Thoracic aorta (tissue), 2 donors: Measurements from ENCODE around the gene TRMT11. TPM values are rescaled to one million over a fixed set of nuclear protein-coding genes. Genes with fewer than 3 reads are reported as not detected.
A peak's percentile ranks its signal among the peaks of the same experiment; 100 is the strongest.

Experiments used
- ATAC-seq: fragments of 150-250 bp; one replicate; pipeline ENCODE4 v1.8.0; 2017; ENCODE audit warnings: low read depth; ENCODE audit not compliant: insufficient number of reproducible peaks, low FRiP score
- DNase-seq: peaks from one replicate; pipeline ENCODE4 v3.0.0-alpha.2; 2020; ENCODE audit warnings: low spot score
- H3K27ac ChIP-seq, 2 donors: fragments of 200-600 bp; sonication (generic); 1 replicate in 1 of 2; 2 replicates in 1 of 2; pipeline ENCODE4 v1.5.1; 2016; ENCODE audit warnings: mild to moderate bottlenecking in 2 of 2, moderate library complexity in 2 of 2
- H3K27me3 ChIP-seq: fragments of 200-600 bp; sonication (generic); replicated peaks from 2 replicates; pipeline ENCODE4 v1.6.0; 2016; ENCODE audit warnings: mild to moderate bottlenecking; ENCODE audit not compliant: insufficient read depth
- H3K36me3 ChIP-seq: fragments of 200-600 bp; sonication (generic); one replicate; pipeline ENCODE4 v1.5.1; 2016
- H3K4me1 ChIP-seq, 2 donors: fragments of 200-600 bp; sonication (generic); 1 replicate in 1 of 2; 2 replicates in 1 of 2; pipeline versions ENCODE4 v1.5.1 to v1.6.0; 2016; ENCODE audit warnings: low read depth in 2 of 2, mild to moderate bottlenecking in 1 of 2; ENCODE audit not compliant: control insufficient read depth in 1 of 2
- H3K4me3 ChIP-seq: fragments of 200-600 bp; sonication (generic); 2 replicates; pipeline ENCODE4 v1.5.1; 2016; ENCODE audit warnings: mild to moderate bottlenecking
- H3K9me3 ChIP-seq: fragments of 200-600 bp; sonication (generic); 2 replicates; pipeline ENCODE4 v1.5.1; 2016
- CTCF ChIP-seq: fragments of 200-600 bp; sonication (generic); IDR thresholded peaks from one replicate; pipeline ENCODE4 v1.5.1; 2019; ENCODE audit warnings: antibody characterized with exemption
- total RNA-seq, 2 donors: library from RNA; depleted of rRNA; stranded (reverse); fragments of >200 nt; gene quantifications; one replicate each; pipeline versions ENCODE4 v1.1.0 to v1.2.3, GENCODE V29; 2016

The TRMT11 gene
- total RNA-seq, 2 donors from 2014 or later: 33.6 to 54.0 TPM

- Histone ChIP-seq H3K36me3 (no peaks in the 10 kb centered on the region), H3K27ac (peak within 1 kb of the TSS; percentile 86 to 89), H3K4me1 (peaks cover 9 to 23% of the 10 kb centered on the region in 2 donors), H3K4me3 (peak within 1 kb of the TSS; percentile 87), H3K27me3 (no peaks in the 10 kb centered on the region), H3K9me3 (no peaks in the 10 kb centered on the region)
- peak; percentile 87 for DNase-seq
- peak; percentile 96 for TF ChIP-seq CTCF
- ATAC-seq: peak; percentile 77
Observed at GRCh38 chr6:125956506-125957390, 29.6 kb upstream of the TRMT11 start, which contains the start of gene HINT3. Gene HINT3 (plus strand): TSS chr6:125956770. CDS start chr6:125956978, 208 bp downstream.

- no peaks in the 10 kb centered on the region for H3K9me3 ChIP-seq
- H3K36me3 ChIP-seq: no peaks in the 10 kb centered on the region
- H3K4me3 ChIP-seq: peak overlapping the region; percentile 87
- ATAC-seq: no peak
- TF ChIP-seq CTCF: no peak
- no peaks in the 10 kb centered on the region for H3K27me3 ChIP-seq
- peak overlapping the region; percentile 86 to 89 for H3K27ac ChIP-seq
- DNase-seq: no peak
- H3K4me1 ChIP-seq: peaks cover 9 to 23% of the 10 kb centered on the region in 2 donors
Observed at GRCh38 chr6:125957391-125957693, 29.0 kb upstream of the TRMT11 start.

- Histone ChIP-seq H3K4me1 (peaks cover 9 to 23% of the 10 kb centered on the region in 2 donors), H3K27me3 (no peaks in the 10 kb centered on the region), H3K4me3 (peak overlapping the region; percentile 87), H3K27ac (peak overlapping the region in 1 of 2 donors; percentile 89), H3K9me3 (no peaks in the 10 kb centered on the region), H3K36me3 (no peaks in the 10 kb centered on the region)
- no peak for ATAC-seq
- no peak for TF ChIP-seq CTCF
- no peak for DNase-seq
Observed at GRCh38 chr6:125957845-125958244, 28.5 kb upstream of the TRMT11 start.

- H3K27ac ChIP-seq: no peak overlapping the region
- ATAC-seq: no peak
- peaks cover 17 to 31% of the 10 kb centered on the region in 2 donors for H3K4me1 ChIP-seq
Observed at GRCh38 chr6:125959041-125959440, 27.3 kb upstream of the TRMT11 start.

More at GRCh38 chr6:125959041-125959440, 27.3 kb upstream of the TRMT11 start:
- no peak for DNase-seq
- no peaks in the 10 kb centered on the region for H3K27me3 ChIP-seq
- H3K4me3 ChIP-seq: no peak overlapping the region
- no peak for TF ChIP-seq CTCF
- no peaks in the 10 kb centered on the region for H3K36me3 ChIP-seq
- no peaks in the 10 kb centered on the region for H3K9me3 ChIP-seq
